Adrenal gland (tissue), 12 donors: Measurements from ENCODE around the gene LSM12. TPM values are rescaled to one million over a fixed set of nuclear protein-coding genes. Genes with fewer than 3 reads are reported as not detected.
A peak's percentile ranks its signal among the peaks of the same experiment; 100 is the strongest.

Source experiments
- DNase-seq, 7 donors: peaks; one replicate each; pipeline ENCODE4 v3.0.0-alpha.2; 2019 to 2020
- H3K27ac ChIP-seq, 5 donors: fragments of 200-600 bp; sonication (generic) in 4 of 5; 1 replicate in 3 of 5; 2 replicates in 2 of 5; pipeline versions ENCODE4 v1.5.1 to v1.8.0; 2016 to 2020; ENCODE audit warnings: mild to moderate bottlenecking in 1 of 5
- H3K27me3 ChIP-seq: fragments of 200-600 bp; 2 replicates; pipeline ENCODE4 v1.8.0; 2021
- H3K36me3 ChIP-seq, 2 donors: fragments of 200-600 bp; replicated peaks in 1 of 2; 1 replicate in 1 of 2; 2 replicates in 1 of 2; pipeline versions ENCODE4 v1.5.1 to v1.8.0; 2018 to 2022
- H3K4me1 ChIP-seq, 2 donors: fragments of 200-600 bp; replicated peaks in 1 of 2; 1 replicate in 1 of 2; 2 replicates in 1 of 2; pipeline versions ENCODE4 v1.5.1 to v1.8.0; 2018 to 2021
- H3K4me3 ChIP-seq, 4 donors: fragments of 200-600 bp; sonication (generic) in 3 of 4; one replicate each; pipeline ENCODE4 v1.5.1; 2016 to 2018
- H3K9me3 ChIP-seq, 3 donors: fragments of 200-600 bp; sonication (generic) in 1 of 3; replicated peaks in 1 of 3; 1 replicate in 2 of 3; 2 replicates in 1 of 3; pipeline versions ENCODE4 v1.5.1 to v1.8.0; 2016 to 2021
- CTCF ChIP-seq, 6 experiments: fragments of 450-650 bp in 4 of 6; fragments of 200-600 bp in 2 of 6; sonication (generic) in 1 of 6; IDR thresholded peaks; 1 replicate in 5 of 6; 2 replicates in 1 of 6; pipeline versions ENCODE4 v1.5.1 to v1.8.0; 2016 to 2021; ENCODE audit warnings: antibody characterized with exemption in 6 of 6, mild to moderate bottlenecking in 2 of 6, moderate library complexity in 1 of 6
- POLR2A ChIP-seq, 2 donors: fragments of 450-650 bp; IDR thresholded peaks; one replicate each; pipeline ENCODE4 v1.6.1; 2017; ENCODE audit warnings: antibody characterized with exemption in 2 of 2, mild to moderate bottlenecking in 2 of 2, moderate library complexity in 1 of 2
- WGBS, 4 donors: extraction: QIAGEN DNeasy Blood & Tissue Kit in 2 of 4; methylation state at CpG; one replicate each; pipeline versions ENCODE4 v1.1.5 to v1.1.7; 2013 to 2017; 5-methylcytosine and 5-hydroxymethylcytosine counted together
- intact Hi-C, 2 donors: fragments of 100-400 bp; cut with DNase I; formaldehyde crosslinking; loops; one replicate each; pipeline versions ENCODE4 v1.14.1 to v1.15.0; 2022 to 2023
- polyA plus RNA-seq, 3 donors: library from polyadenylated mRNA; stranded (reverse); fragments of 200-250 nt in 2 of 3; fragments of 350-450 nt in 1 of 3; fragmentation: Illumina TruSeq in 1 of 3; extraction: RNeasy Lipid Tissue Mini Kit (QIAGEN cat#74804) in 1 of 3; gene quantifications; one replicate each; pipeline ENCODE4 v1.2.3, GENCODE V29; 2013 to 2014
- total RNA-seq, 9 donors: library from RNA; depleted of rRNA in 4 of 9; stranded (reverse); fragments of >200 nt in 4 of 9; fragments of 120-200 nt in 1 of 9; fragmentation: NEBNext Ultra II Directional in 1 of 9; extraction: Animal tissue kit (Norgen Biotek cat#: 25700) in 1 of 9; gene quantifications; one replicate each; pipeline versions ENCODE4 v1.1.0 to v1.2.4, GENCODE V29; 2013 to 2023
- donor health status: healthy with polysubstance abuse.
- donor health status: Bipolar disorder and iron deficiency.
- donor health status: DM: yes; HTN: yes; CAD: no.
- donor health status: DM: no; HTN: no; CAD: no.
- donor health status: DM: no; HTN: no; CAD: no.
- donor health status: DM: yes; HTN: yes; CAD: no.

LSM12 gene
- total and polyA plus RNA-seq, 12 donors: 19.8 to 54.7 (median 37.3) TPM

DNA sequence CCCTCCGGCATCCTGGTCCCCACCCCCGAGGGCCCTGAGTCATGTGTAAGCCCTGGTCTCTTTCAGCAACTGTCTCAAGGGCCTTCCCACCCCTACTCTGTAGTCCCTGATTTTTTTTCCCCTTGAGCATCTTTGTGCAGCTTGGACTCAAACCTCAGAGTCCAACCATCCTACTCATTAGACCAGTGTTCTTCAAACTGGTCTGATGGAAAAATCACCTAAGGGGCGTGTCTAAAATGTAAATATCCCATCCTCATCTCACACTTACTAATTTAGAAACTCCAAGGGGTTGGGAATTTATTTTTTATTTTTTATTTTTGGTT lies 4.7 kb upstream of the LSM12 start:
- intact Hi-C loops: no loop called here

GRCh38 chr17:44070455-44071197 lies 4.2 kb upstream of the LSM12 start, which contains the start of gene G6PC3:
Gene G6PC3, plus strand, starts transcription at chr17:44070735. Its CDS starts 231 bp downstream, at chr17:44070966.
- peak in 2 of 6 experiments; percentile 18 to 31 for TF ChIP-seq CTCF (IDR thresholded peaks at IDR 0.05)
- TF ChIP-seq POLR2A (IDR thresholded peaks at IDR 0.05): peak; percentile 60 to 85
- Histone ChIP-seq H3K27ac (peak within 1 kb of the TSS; percentile 48 to 92 (median 81)), H3K9me3 (no peaks in the 10 kb centered on the region), H3K27me3 (no peaks in the 10 kb centered on the region), H3K4me3 (peak within 1 kb of the TSS in 3 of 4 donors; percentile 15 to 77 (median 66)), H3K4me1 (peaks cover 25 to 29% of the 10 kb centered on the region in 2 donors), H3K36me3 (peaks cover 0 to 14% of the 10 kb centered on the region in 2 donors)
- WGBS, 4 donors: 0 to 1% (median 1%) methylated on average over 20 to 53 of the region's 53 CpGs
- intact Hi-C loops: no loop called here
- peak; percentile 95 to 98 (median 97) for DNase-seq

More for the DNA sequence above, 4.7 kb upstream of the LSM12 start:
- peaks cover 0 to 19% of the 10 kb centered on the region in 2 donors for H3K36me3 ChIP-seq
- H3K4me3 ChIP-seq: peak overlapping the region in 3 of 4 donors; percentile 15 to 77 (median 66)
- peaks cover 25 to 28% of the 10 kb centered on the region in 2 donors for H3K4me1 ChIP-seq
- H3K27ac ChIP-seq: peak overlapping the region; percentile 48 to 92 (median 81)
- TF ChIP-seq POLR2A (IDR thresholded peaks at IDR 0.05) (no peak), CTCF (IDR thresholded peaks at IDR 0.05) (no peak)
- DNase-seq: no peak
- H3K27me3 ChIP-seq: no peaks in the 10 kb centered on the region
- WGBS, 4 donors: 4 to 6% (median 5%) methylated on average over 3 of the region's 3 CpGs
- H3K9me3 ChIP-seq: no peaks in the 10 kb centered on the region

DNA sequence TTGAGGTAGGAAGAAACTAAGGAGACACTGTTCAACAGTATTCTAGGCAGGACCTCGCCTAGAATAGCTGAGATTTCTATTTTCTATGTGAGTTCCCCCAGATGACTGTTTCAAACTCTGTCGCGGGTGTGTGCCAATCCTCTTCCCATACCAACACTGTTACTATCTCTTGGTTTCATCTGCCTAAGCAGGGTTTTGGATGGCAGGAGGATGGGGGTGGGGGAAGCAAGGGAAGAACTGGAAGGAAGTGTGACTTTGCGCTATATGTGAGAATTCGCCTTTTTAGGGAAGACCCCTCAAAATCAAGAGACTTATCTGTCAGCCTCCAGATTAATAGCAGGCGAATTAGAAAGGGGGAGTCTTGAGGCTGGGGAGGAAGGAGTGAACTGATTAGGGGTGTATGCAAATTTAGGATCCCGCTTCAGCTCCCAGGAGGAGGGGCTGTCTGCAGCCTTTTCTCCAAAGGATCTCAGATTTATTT lies 3.5 kb upstream of the LSM12 start:
- 29 to 39% (median 35%) methylated on average over 7 of the region's 7 CpGs for WGBS, 4 donors
- H3K4me1 ChIP-seq: peaks cover 25 to 35% of the 10 kb centered on the region in 2 donors

More for the DNA sequence above, 3.5 kb upstream of the LSM12 start:
- TF ChIP-seq CTCF (IDR thresholded peaks at IDR 0.05): no peak
- TF ChIP-seq POLR2A (IDR thresholded peaks at IDR 0.05): no peak
- H3K36me3 ChIP-seq: peaks cover 0 to 8% of the 10 kb centered on the region in 2 donors
- DNase-seq: peak in 2 of 7 donors; percentile 21 to 28
- intact Hi-C loops: loop anchor here in 1 of 2 donors (10.0 kb wide), 1 partner anchor 45 kb away; no protein-coding TSS in a partner anchor
- no peaks in the 10 kb centered on the region for H3K9me3 ChIP-seq
- no peaks in the 10 kb centered on the region for H3K27me3 ChIP-seq
- peak overlapping the region; percentile 48 to 92 (median 81) for H3K27ac ChIP-seq
- H3K4me3 ChIP-seq: peak overlapping the region in 2 of 4 donors; percentile 66 to 77
